Keratinocyte (primary cell): Measurements from ENCODE around the gene FAM163A. TPM values are rescaled to one million over a fixed set of nuclear protein-coding genes. Genes with fewer than 3 reads are reported as not detected.
"Not testable (repeated sequence)": the region's sequence is repeated elsewhere in the genome, so short reads cannot be mapped to it uniquely, and the experiment has no call there.

ENCODE experiments used
- DNase-seq: peaks from one replicate; pipeline ENCODE4 v3.0.0-alpha.2; 2011; ENCODE audit warnings: low read depth, missing footprints, low spot score
- FAIRE-seq: peaks from 2 replicates; lab custom pipeline; 2011; peaks lifted over from hg19 to GRCh38; lab: Jason Lieb, UNC
- H2AFZ ChIP-seq: 2 replicates; pipeline ENCODE4 v1.6.0; 2012; ENCODE audit warnings: low read length, control low read depth, inconsistent platforms; ENCODE audit not compliant: control insufficient read depth
- H3K27ac ChIP-seq: 2 replicates; pipeline ENCODE4 v1.5.1; 2011; ENCODE audit warnings: low read length; ENCODE audit not compliant: control insufficient read depth, insufficient read depth
- H3K27me3 ChIP-seq: 3 replicates; pipeline ENCODE4 v1.6.0; 2011; ENCODE audit warnings: low read length; ENCODE audit not compliant: control insufficient read depth, insufficient read depth; ENCODE audit errors: extremely low read depth
- H3K36me3 ChIP-seq, 2 experiments: 2 replicates in 1 of 2; 3 replicates in 1 of 2; pipeline ENCODE4 v1.5.1; 2011; ENCODE audit warnings: low read length in 2 of 2, mild to moderate bottlenecking in 1 of 2; ENCODE audit not compliant: control insufficient read depth in 2 of 2, insufficient read depth in 2 of 2; ENCODE audit errors: extremely low read depth in 1 of 2
- H3K4me1 ChIP-seq: 3 replicates; pipeline ENCODE4 v1.5.1; 2011; ENCODE audit warnings: low read length; ENCODE audit not compliant: control insufficient read depth, insufficient read depth; ENCODE audit errors: extremely low read depth
- H3K4me2 ChIP-seq: 3 replicates; pipeline ENCODE4 v1.6.0; 2011; ENCODE audit warnings: low read depth, low read length; ENCODE audit not compliant: control insufficient read depth, insufficient read depth; ENCODE audit errors: extremely low read depth
- H3K4me3 ChIP-seq, 3 experiments: fragments of 200-600 bp in 1 of 3; sonication (generic) in 1 of 3; 2 replicates in 2 of 3; 3 replicates in 1 of 3; pipeline ENCODE4 v1.5.1; 2011 to 2016; ENCODE audit warnings: low read length in 3 of 3, mild to moderate bottlenecking in 3 of 3, control low read depth in 2 of 3, inconsistent platforms in 1 of 3, low read depth in 1 of 3, mixed read lengths in 1 of 3, mixed run types in 1 of 3, moderate library complexity in 1 of 3; ENCODE audit not compliant: control insufficient read depth in 2 of 3, insufficient read depth in 2 of 3; ENCODE audit errors: extremely low read depth in 1 of 3
- H3K79me2 ChIP-seq: 2 replicates; pipeline ENCODE4 v1.6.0; 2012; ENCODE audit warnings: low read length; ENCODE audit not compliant: control insufficient read depth, insufficient read depth
- H3K9ac ChIP-seq: 3 replicates; pipeline ENCODE4 v1.6.0; 2011; ENCODE audit warnings: low read length; ENCODE audit not compliant: control insufficient read depth, insufficient read depth; ENCODE audit errors: extremely low read depth
- H3K9me1 ChIP-seq: 3 replicates; pipeline ENCODE4 v1.6.0; 2011; ENCODE audit warnings: low read length; ENCODE audit not compliant: control insufficient read depth, insufficient read depth; ENCODE audit errors: extremely low read depth
- H3K9me3 ChIP-seq: 2 replicates; pipeline ENCODE4 v1.5.1; 2012; ENCODE audit warnings: low read depth, low read length; ENCODE audit not compliant: control insufficient read depth
- H4K20me1 ChIP-seq: 3 replicates; pipeline ENCODE4 v1.6.0; 2011; ENCODE audit warnings: low read length; ENCODE audit not compliant: control insufficient read depth, insufficient read depth; ENCODE audit errors: extremely low read depth
- EZH2 ChIP-seq: IDR thresholded peaks from one replicate; pipeline ENCODE4 v1.6.1; 2012; ENCODE audit warnings: inconsistent platforms, mild to moderate bottlenecking, low read length, moderate library complexity
- dilution Hi-C: fragments of 300-500 bp; cut with MboI; formaldehyde crosslinking; loops from one replicate; pipeline ENCODE4 v1.7.0; 2020; ENCODE audit warnings: low sequenced_read_pairs; ENCODE audit not compliant: extremely low pct_ligation_motif_present
- polyA plus RNA-seq, 5 experiments: library from polyadenylated mRNA; depleted of rRNA in 3 of 5; stranded (reverse) in 3 of 5; stranded (forward) in 1 of 5; unstranded in 1 of 5; fragments of >200 nt; gene quantifications; 1 replicate in 1 of 5; 2 replicates in 3 of 5; 3 replicates in 1 of 5; pipeline versions ENCODE4 v1.2.1 to v1.2.3, GENCODE V29; 2011 to 2012; ENCODE audit warnings: missing spikeins in 2 of 5, low read depth in 1 of 5, low replicate concordance in 1 of 5
- TF ChIP-seq, protein P1 (sequence below), 3 experiments: IDR thresholded peaks in 1 of 3; conservative IDR thresholded peaks in 1 of 3; optimal IDR thresholded peaks in 1 of 3; 2 replicates in 2 of 3; 3 replicates in 1 of 3; pipeline versions ENCODE3 to v1.5.1; 2011; ENCODE audit warnings: low read length in 3 of 3, mild to moderate bottlenecking in 3 of 3, moderate library complexity in 2 of 3, control low read depth in 1 of 3, inconsistent platforms in 1 of 3; ENCODE audit not compliant: insufficient read depth in 2 of 3; ENCODE audit errors: extremely low read depth in 1 of 3

FAM163A gene
- polyA plus RNA-seq, 1 donor (not counting 4 experiments of a cell fraction or from before 2014, with no cell fraction given), result not detected

DNA sequence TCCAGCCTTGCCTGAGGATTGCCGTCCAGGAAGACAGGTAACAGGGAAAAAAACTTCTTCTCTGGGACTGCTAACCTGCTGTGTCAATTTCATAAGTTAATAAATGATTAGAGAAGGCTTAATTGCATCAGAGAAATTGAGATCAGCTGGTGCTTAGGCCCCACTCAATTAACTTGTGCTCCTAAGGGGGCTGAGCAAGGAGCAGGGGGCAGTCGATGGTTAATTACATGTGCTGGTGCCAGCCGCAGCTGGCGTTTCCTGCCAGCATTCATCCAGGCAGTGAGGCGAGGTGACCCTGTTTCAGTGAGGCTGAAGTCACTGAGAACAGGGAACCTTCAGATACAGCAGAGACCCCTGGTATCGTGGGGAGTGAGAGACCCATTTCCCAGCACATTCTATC, 60.0 kb downstream of the FAM163A start:
- TF ChIP-seq, protein P1, sequence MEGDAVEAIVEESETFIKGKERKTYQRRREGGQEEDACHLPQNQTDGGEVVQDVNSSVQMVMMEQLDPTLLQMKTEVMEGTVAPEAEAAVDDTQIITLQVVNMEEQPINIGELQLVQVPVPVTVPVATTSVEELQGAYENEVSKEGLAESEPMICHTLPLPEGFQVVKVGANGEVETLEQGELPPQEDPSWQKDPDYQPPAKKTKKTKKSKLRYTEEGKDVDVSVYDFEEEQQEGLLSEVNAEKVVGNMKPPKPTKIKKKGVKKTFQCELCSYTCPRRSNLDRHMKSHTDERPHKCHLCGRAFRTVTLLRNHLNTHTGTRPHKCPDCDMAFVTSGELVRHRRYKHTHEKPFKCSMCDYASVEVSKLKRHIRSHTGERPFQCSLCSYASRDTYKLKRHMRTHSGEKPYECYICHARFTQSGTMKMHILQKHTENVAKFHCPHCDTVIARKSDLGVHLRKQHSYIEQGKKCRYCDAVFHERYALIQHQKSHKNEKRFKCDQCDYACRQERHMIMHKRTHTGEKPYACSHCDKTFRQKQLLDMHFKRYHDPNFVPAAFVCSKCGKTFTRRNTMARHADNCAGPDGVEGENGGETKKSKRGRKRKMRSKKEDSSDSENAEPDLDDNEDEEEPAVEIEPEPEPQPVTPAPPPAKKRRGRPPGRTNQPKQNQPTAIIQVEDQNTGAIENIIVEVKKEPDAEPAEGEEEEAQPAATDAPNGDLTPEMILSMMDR (optimal IDR thresholded peaks at IDR 0.05 in 1 of 3, IDR thresholded peaks at IDR 0.05 in 1 of 3, conservative IDR thresholded peaks at IDR 0.05 in 1 of 3; ENCODE audit: extremely low read depth in 1 of 3, insufficient read depth in 2 of 3, low read length in 3 of 3), result no peak
- TF ChIP-seq EZH2, result no peak
- Histone ChIP-seq H3K27ac (no peak overlapping the region), H3K9me1 (no peaks in the 10 kb centered on the region), H3K9ac (no peak overlapping the region), H3K4me2 (no peak overlapping the region), H3K27me3 (peaks cover 9% of the 10 kb centered on the region), H3K79me2 (no peaks in the 10 kb centered on the region), H3K4me1 (no peaks in the 10 kb centered on the region), H4K20me1 (no peaks in the 10 kb centered on the region), H3K9me3 (no peaks in the 10 kb centered on the region), H2AFZ (no peak overlapping the region), H3K4me3 (no peak overlapping the region), H3K36me3 (no peaks in the 10 kb centered on the region)
- DNase-seq (no peak), FAIRE-seq (no peak)
- dilution Hi-C loops, result loop anchor here (25.0 kb wide), 1 partner anchor 91 kb away; no protein-coding TSS in a partner anchor

DNA sequence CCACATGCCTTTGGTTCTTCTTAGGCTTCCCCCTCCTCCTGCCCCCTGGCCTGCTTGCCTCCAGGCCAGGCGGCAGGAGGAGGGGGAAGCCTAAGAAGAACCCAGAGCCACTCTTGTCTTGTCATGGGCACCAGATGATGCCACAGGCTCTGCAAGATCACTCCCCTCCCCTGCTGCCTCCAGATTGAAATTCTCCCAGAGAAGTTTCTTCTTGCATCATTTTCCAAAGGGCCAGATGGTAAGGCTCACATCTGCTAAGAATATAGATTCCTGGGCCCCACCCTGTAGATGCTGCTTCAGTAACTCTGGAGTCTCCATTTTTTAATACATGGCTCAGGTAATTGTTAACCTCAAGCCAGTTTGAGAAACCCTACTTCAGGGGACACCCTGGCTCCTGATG, 60.8 kb downstream of the FAM163A start:
- dilution Hi-C loops, result loop anchor here (25.0 kb wide), 1 partner anchor 92 kb away; no protein-coding TSS in a partner anchor
- H4K20me1 ChIP-seq, result no peaks in the 10 kb centered on the region
- H3K27ac ChIP-seq, result no peak overlapping the region
- no peak overlapping the region for H3K4me2 ChIP-seq
- no peak overlapping the region for H2AFZ ChIP-seq
- no peaks in the 10 kb centered on the region for H3K79me2 ChIP-seq
- H3K36me3 ChIP-seq, result no peaks in the 10 kb centered on the region
- H3K9ac ChIP-seq, result no peak overlapping the region
- no peak for DNase-seq
- H3K9me1 ChIP-seq, result no peaks in the 10 kb centered on the region
- H3K4me3 ChIP-seq, result no peak overlapping the region
- no peaks in the 10 kb centered on the region for H3K9me3 ChIP-seq
- FAIRE-seq, result no peak
- H3K27me3 ChIP-seq, result peaks cover 9% of the 10 kb centered on the region
- H3K4me1 ChIP-seq, result no peaks in the 10 kb centered on the region
- no peak for TF ChIP-seq EZH2
- TF ChIP-seq, protein P1 (optimal IDR thresholded peaks at IDR 0.05 in 1 of 3, IDR thresholded peaks at IDR 0.05 in 1 of 3, conservative IDR thresholded peaks at IDR 0.05 in 1 of 3; ENCODE audit: extremely low read depth in 1 of 3, insufficient read depth in 2 of 3, low read length in 3 of 3), result no peak

DNA sequence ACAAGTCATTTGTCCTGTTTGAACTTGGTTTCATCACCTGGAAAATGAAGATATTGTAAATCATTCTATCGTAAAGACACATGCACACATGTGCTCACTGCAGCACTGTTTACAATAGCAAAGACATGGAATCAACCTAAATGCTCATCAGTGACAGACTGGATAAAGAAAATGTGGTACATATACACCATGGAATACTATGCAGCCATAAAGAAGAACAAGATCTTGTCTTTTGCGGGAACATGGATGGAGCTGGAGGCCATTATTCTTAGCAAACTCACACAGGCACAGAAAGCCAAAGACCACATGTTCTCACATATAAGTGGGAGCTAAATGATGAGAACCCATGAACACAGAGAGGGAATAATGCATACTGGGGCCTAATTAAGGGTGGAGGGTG, 61.3 kb downstream of the FAM163A start:
- H3K79me2 ChIP-seq, H4K20me1 ChIP-seq, H3K27ac ChIP-seq, H3K4me2 ChIP-seq, H3K4me1 ChIP-seq, H3K27me3 ChIP-seq, H3K9ac ChIP-seq, H3K36me3 ChIP-seq, FAIRE-seq, DNase-seq, H2AFZ ChIP-seq, H3K9me1 ChIP-seq, H3K9me3 ChIP-seq, H3K4me3 ChIP-seq: not testable (repeated sequence)
- dilution Hi-C loops, result loop anchor here (25.0 kb wide), 1 partner anchor 92 kb away; no protein-coding TSS in a partner anchor
